HCT116 (cell line): ENCODE data around the gene RYR2. TPM values are rescaled to one million over a fixed set of nuclear protein-coding genes. Genes with fewer than 3 reads are reported as not detected.
"Not testable (repeated sequence)": the region's sequence is repeated elsewhere in the genome, so short reads cannot be mapped to it uniquely, and the experiment has no call there.

Experiments used
- ATAC-seq: fragments of 200-7000 bp; cut with Tn5 transposase; 2 replicates; pipeline ENCODE4 v1.9.1; 2020; ENCODE audit warnings: mild to moderate bottlenecking, moderate library complexity
- BruUV-seq: library from RNA; stranded (reverse); fragments of 400-500 nt; replicated peaks from 2 replicates; lab custom pipeline; 2021; lab: Mats Ljungman, UMichigan
- CTCF ChIA-PET: fragments of 300-600 bp; sonication (Branson Sonifier 250); formaldehyde crosslinking; loops from one replicate; lab custom pipeline; 2021; ENCODE audit warnings: antibody characterized with exemption; lab: Charles Lee
- POLR2A ChIA-PET: fragments of 300-600, 350-600 bp; sonication (Branson Sonifier 250); formaldehyde crosslinking; loops from one replicate; lab custom pipeline; 2021; ENCODE audit warnings: antibody characterized with exemption; lab: Charles Lee
- RAD21 ChIA-PET, 2 experiments: fragments of 300-600 bp; sonication (Branson Sonifier 250); formaldehyde crosslinking; loops; one replicate each; lab custom pipeline; 2023; ENCODE audit warnings: low total read pairs in 2 of 2; ENCODE audit not compliant: uncharacterized antibody in 2 of 2, unreplicated experiment in 2 of 2, low non-redundant PET in 1 of 2; lab: Charles Lee
- DNase-seq: peaks from one replicate; pipeline ENCODE4 v3.0.0-alpha.2; 2010; ENCODE audit warnings: low read depth, low spot score
- H2AFZ ChIP-seq: fragments of 200-600 bp; shearing (Covaris generic), sonication (generic); 2 replicates; pipeline ENCODE4 v1.6.1; 2017; ENCODE audit warnings: low read depth, mixed run types, mixed read lengths, antibody characterized with exemption, low read length; ENCODE audit not compliant: poor library complexity, severe bottlenecking
- H3K27ac ChIP-seq: 2 replicates; pipeline ENCODE4 v1.5.1; 2012; ENCODE audit warnings: low read depth, low read length
- H3K27me3 ChIP-seq: fragments of 200-600 bp; sonication (generic); 2 replicates; pipeline ENCODE4 v1.6.1; 2016; ENCODE audit warnings: mixed run types, low read length, mixed read lengths; ENCODE audit not compliant: insufficient read depth
- H3K36me3 ChIP-seq, 2 experiments: fragments of 200-500 bp in 1 of 2; fragments of 200-600 bp in 1 of 2; sonication (Bioruptor generic) in 1 of 2; sonication (generic) in 1 of 2; 2 replicates each; pipeline versions ENCODE4 v1.5.1 to v1.6.1; 2014 to 2016; ENCODE audit warnings: low read length in 2 of 2, inconsistent platforms in 1 of 2, mixed read lengths in 1 of 2, mixed run types in 1 of 2; ENCODE audit not compliant: insufficient read depth in 2 of 2, control insufficient read depth in 1 of 2
- H3K4me1 ChIP-seq, 2 experiments: fragments of 200-600 bp in 1 of 2; sonication (generic) in 1 of 2; 2 replicates each; pipeline versions ENCODE4 v1.5.1 to v1.6.1; 2012 to 2017; ENCODE audit warnings: low read length in 2 of 2, inconsistent platforms in 1 of 2, mild to moderate bottlenecking in 1 of 2, mixed read lengths in 1 of 2, mixed run types in 1 of 2, moderate library complexity in 1 of 2; ENCODE audit not compliant: insufficient read depth in 2 of 2, control insufficient read depth in 1 of 2
- H3K4me2 ChIP-seq: fragments of 200-600 bp; sonication (generic); 2 replicates; pipeline ENCODE4 v1.6.1; 2017; ENCODE audit warnings: mixed run types, low read length, mixed read lengths
- H3K4me3 ChIP-seq, 2 experiments: fragments of 200-600 bp in 1 of 2; sonication (generic) in 1 of 2; replicated peaks in 1 of 2; 2 replicates each; pipeline ENCODE4 v1.5.1; 2011 to 2016; ENCODE audit warnings: low read length in 2 of 2, control low read depth in 1 of 2, low read depth in 1 of 2, mild to moderate bottlenecking in 1 of 2, mixed read lengths in 1 of 2, mixed run types in 1 of 2
- H3K79me2 ChIP-seq: fragments of 200-600 bp; sonication (generic); 2 replicates; pipeline ENCODE4 v1.6.1; 2017; ENCODE audit warnings: mild to moderate bottlenecking, mixed run types, low read length, moderate library complexity, mixed read lengths; ENCODE audit not compliant: insufficient read depth
- H3K9ac ChIP-seq: fragments of 200-600 bp; sonication (generic); 2 replicates; pipeline ENCODE4 v1.6.1; 2016; ENCODE audit warnings: low read length, mixed read lengths
- H3K9me2 ChIP-seq: fragments of 200-600 bp; sonication (generic), shearing (Covaris generic); 2 replicates; pipeline ENCODE4 v1.6.1; 2017; ENCODE audit warnings: mixed run types, mild to moderate bottlenecking, moderate library complexity; ENCODE audit not compliant: insufficient read depth
- H3K9me3 ChIP-seq, 2 experiments: fragments of 200-500 bp in 1 of 2; fragments of 200-600 bp in 1 of 2; sonication (Bioruptor generic) in 1 of 2; sonication (generic) in 1 of 2; 2 replicates each; pipeline ENCODE4 v1.6.1; 2014 to 2017; ENCODE audit warnings: low read length in 2 of 2, mixed read lengths in 2 of 2, inconsistent platforms in 1 of 2, low read depth in 1 of 2, mild to moderate bottlenecking in 1 of 2, mixed run types in 1 of 2, moderate library complexity in 1 of 2; ENCODE audit not compliant: control insufficient read depth in 1 of 2, insufficient read depth in 1 of 2
- H4K20me1 ChIP-seq: fragments of 200-600 bp; sonication (generic), shearing (Covaris generic); 2 replicates; pipeline ENCODE4 v1.6.1; 2017; ENCODE audit warnings: mixed run types, mild to moderate bottlenecking, moderate library complexity; ENCODE audit not compliant: insufficient read depth
- CBX3 ChIP-seq: IDR thresholded peaks from 2 replicates; pipeline ENCODE4 v1.6.1; 2012; ENCODE audit warnings: low read depth
- EGR1 ChIP-seq: IDR thresholded peaks from 2 replicates; pipeline ENCODE4 v1.6.1; 2012; ENCODE audit warnings: low read depth
- ELF1 ChIP-seq: IDR thresholded peaks from 2 replicates; pipeline ENCODE4 v1.6.1; 2012; ENCODE audit warnings: low read depth, borderline replicate concordance
- EZH2phosphoT487 ChIP-seq: fragments of 200-600 bp; IDR thresholded peaks from 2 replicates; pipeline ENCODE4 v1.6.1; 2018; ENCODE audit warnings: antibody characterized with exemption, borderline replicate concordance
- ZNF274 ChIP-seq: fragments of 200-500 bp; sonication (Bioruptor generic); IDR thresholded peaks from 2 replicates; pipeline ENCODE4 v1.6.1; 2014; ENCODE audit warnings: mild to moderate bottlenecking, low read depth, low read length, inconsistent platforms
- intact Hi-C: fragments of 100-400 bp; cut with micrococcal nuclease; formaldehyde crosslinking; loops from 2 replicates; pipeline ENCODE4 v1.10.0; 2022
- total RNA-seq: library from RNA; stranded (reverse); gene quantifications from one replicate; pipeline ENCODE4 v1.2.1, GENCODE V29; 2021; ENCODE audit not compliant: unreplicated experiment
- TF ChIP-seq, protein P1 (sequence below): IDR thresholded peaks from 2 replicates; pipeline ENCODE4 v1.6.1; 2012

Gene RYR2
- total RNA-seq, 1 experiment from 2014 or later = 0.02 TPM

GRCh38 chr1:237817277-237817676 is 775.3 kb downstream of the RYR2 start (continued):
- TF ChIP-seq ZNF274 = no peak
- no peak for TF ChIP-seq EZH2phosphoT487

GRCh38 chr1:237820634-237821033 is 778.6 kb downstream of the RYR2 start:
- H3K4me3 ChIP-seq, DNase-seq, BruUV-seq, CTCF ChIA-PET, H3K4me2 ChIP-seq, H3K27ac ChIP-seq, H3K9ac ChIP-seq, H3K27me3 ChIP-seq, H3K36me3 ChIP-seq, H3K9me2 ChIP-seq, POLR2A ChIA-PET, RAD21 ChIA-PET, ATAC-seq, intact Hi-C loops, H2AFZ ChIP-seq, H4K20me1 ChIP-seq, H3K79me2 ChIP-seq, H3K4me1 ChIP-seq: not testable (repeated sequence)
- H3K9me3 ChIP-seq = peaks cover 4 to 16% of the 10 kb centered on the region in 2 experiments; a peak in 2 of 4 replicates

DNA sequence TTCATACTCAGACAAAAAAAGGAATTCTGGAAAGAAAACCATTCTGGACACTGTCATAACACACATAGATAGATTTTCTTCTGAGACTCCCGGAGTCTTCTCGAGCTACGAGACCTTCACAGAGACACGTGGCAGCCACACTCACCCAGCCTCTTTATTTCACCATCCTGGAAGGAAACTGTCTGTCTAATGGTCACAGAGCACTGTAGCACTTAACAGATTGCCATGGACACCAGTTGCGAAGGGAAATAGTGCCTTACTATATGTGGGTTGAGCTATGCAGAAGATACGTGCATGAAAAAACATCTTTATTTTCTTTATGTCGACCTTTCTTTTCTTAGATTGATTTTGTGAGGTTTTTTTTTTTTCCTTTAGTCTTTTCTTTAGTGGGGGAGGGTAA is 790.9 kb downstream of the RYR2 start:
- Histone ChIP-seq H2AFZ (no peak overlapping the region), H3K9me2 (no peaks in the 10 kb centered on the region), H3K4me1 (no peaks in the 10 kb centered on the region), H3K79me2 (no peaks in the 10 kb centered on the region), H4K20me1 (no peaks in the 10 kb centered on the region), H3K27me3 (no peaks in the 10 kb centered on the region), H3K4me3 (no peak overlapping the region), H3K9ac (no peak overlapping the region), H3K36me3 (no peaks in the 10 kb centered on the region), H3K27ac (no peak overlapping the region), H3K4me2 (no peak overlapping the region), H3K9me3 (peaks cover 0 to 9% of the 10 kb centered on the region in 2 experiments; a peak in 2 of 4 replicates)
- BruUV-seq = no TSS peak
- TF ChIP-seq, protein P1, sequence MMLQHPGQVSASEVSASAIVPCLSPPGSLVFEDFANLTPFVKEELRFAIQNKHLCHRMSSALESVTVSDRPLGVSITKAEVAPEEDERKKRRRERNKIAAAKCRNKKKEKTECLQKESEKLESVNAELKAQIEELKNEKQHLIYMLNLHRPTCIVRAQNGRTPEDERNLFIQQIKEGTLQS = no peak
- no peak for TF ChIP-seq EGR1
- no peak for TF ChIP-seq ELF1
- no peak for TF ChIP-seq CBX3
- CTCF ChIA-PET = no interaction called here
- DNase-seq (no peak), ATAC-seq (no peak)
- POLR2A ChIA-PET = no interaction called here
- intact Hi-C loops = no loop called here
- RAD21 ChIA-PET = no interaction called here
